K562 (cell line): ENCODE measurements around the gene PHOSPHO1. TPM values are rescaled to one million over a fixed set of nuclear protein-coding genes. Genes with fewer than 3 reads are reported as not detected.

Experiments used
- ATAC-seq: fragments of 200-7000 bp; cut with Tn5 transposase; 3 replicates; pipeline ENCODE4 v1.9.1; 2020; ENCODE audit warnings: moderate library complexity
- BruUV-seq: library from RNA; stranded (reverse); fragments of 400-500 nt; replicated peaks from 2 replicates; lab custom pipeline; 2021; lab: Mats Ljungman, UMichigan
- CTCF ChIA-PET: fragments of 300-600 bp; formaldehyde crosslinking; extraction: SDS; loops from one replicate; lab custom pipeline; 2021; ENCODE audit warnings: low intra/inter-chr PET ratio; lab: Yijun Ruan, JAX
- POLR2A ChIA-PET: fragments of 300-600, 350-650 bp; sonication (Branson Sonifier 250); formaldehyde crosslinking; extraction: SDS; loops from one replicate; lab custom pipeline; 2021; ENCODE audit warnings: antibody characterized with exemption, inconsistent platforms; lab: Yijun Ruan, JAX
- DNase-seq, 4 experiments: peaks; one replicate each; pipeline versions ENCODE4 v3.0.0 to v3.0.0-alpha.2; 2011 to 2018; ENCODE audit warnings: low spot score in 3 of 4, mixed read lengths in 3 of 4; ENCODE audit errors: extremely low read depth in 1 of 4
- FAIRE-seq: peaks from 2 replicates; lab custom pipeline; 2011; peaks lifted over from hg19 to GRCh38; lab: Jason Lieb, UNC
- H2AFZ ChIP-seq: 2 replicates; pipeline ENCODE4 v1.6.0; 2011; ENCODE audit warnings: low read depth, low read length, control low read depth, inconsistent platforms
- H3K27ac ChIP-seq: fragments of 200-600 bp; 3 replicates; pipeline ENCODE4 v1.8.0; 2011; ENCODE audit warnings: low read depth, mild to moderate bottlenecking, control low read depth, inconsistent platforms, low read length, moderate library complexity, mixed read lengths; ENCODE audit errors: extremely low read depth
- H3K27me3 ChIP-seq, 2 experiments: fragments of 300-600 bp in 1 of 2; 2 replicates in 1 of 2; 3 replicates in 1 of 2; pipeline versions ENCODE4 v1.6.0 to v1.8.0; 2011; ENCODE audit warnings: inconsistent platforms in 2 of 2, low read length in 2 of 2, mild to moderate bottlenecking in 1 of 2, mixed read lengths in 1 of 2, moderate library complexity in 1 of 2; ENCODE audit not compliant: control insufficient read depth in 2 of 2, insufficient read depth in 2 of 2
- H3K36me3 ChIP-seq: fragments of 300-600 bp; 3 replicates; pipeline ENCODE4 v1.8.0; 2011; ENCODE audit warnings: mild to moderate bottlenecking, low read length, inconsistent platforms; ENCODE audit not compliant: control insufficient read depth, insufficient read depth
- H3K4me1 ChIP-seq, 2 experiments: fragments of 200-600 bp in 1 of 2; replicated peaks in 1 of 2; 2 replicates in 1 of 2; 3 replicates in 1 of 2; pipeline versions ENCODE4 v1.5.1 to v1.8.0; 2011; ENCODE audit warnings: inconsistent platforms in 2 of 2, low read length in 2 of 2, mild to moderate bottlenecking in 1 of 2, mixed read lengths in 1 of 2, moderate library complexity in 1 of 2; ENCODE audit not compliant: control insufficient read depth in 2 of 2, insufficient read depth in 2 of 2
- H3K4me2 ChIP-seq: 2 replicates; pipeline ENCODE4 v1.6.1; 2011; ENCODE audit warnings: low read length, control low read depth, inconsistent platforms, mixed read lengths; ENCODE audit not compliant: insufficient read depth
- H3K4me3 ChIP-seq: fragments of 200-600 bp; sonication (generic), shearing (Covaris generic); 2 replicates; pipeline ENCODE4 v1.5.1; 2016; ENCODE audit warnings: control low read depth, inconsistent platforms
- H3K79me2 ChIP-seq: fragments of 200-600 bp; 3 replicates; pipeline ENCODE4 v1.8.0; 2011; ENCODE audit warnings: low read length, inconsistent platforms; ENCODE audit not compliant: control insufficient read depth, insufficient read depth
- H3K9ac ChIP-seq, 2 experiments: 2 replicates each; pipeline versions ENCODE4 v1.6.0 to v1.6.1; 2011; ENCODE audit warnings: low read depth in 2 of 2, low read length in 2 of 2, control low read depth in 1 of 2, inconsistent platforms in 1 of 2, mild to moderate bottlenecking in 1 of 2, mixed read lengths in 1 of 2; ENCODE audit not compliant: insufficient read depth in 1 of 2
- H3K9me1 ChIP-seq: one replicate; pipeline ENCODE4 v1.6.0; 2011; ENCODE audit warnings: inconsistent platforms, mild to moderate bottlenecking, low read length, moderate library complexity; ENCODE audit not compliant: control insufficient read depth, insufficient read depth
- H3K9me3 ChIP-seq: replicated peaks from 2 replicates; pipeline ENCODE4 v1.5.1; 2011; ENCODE audit warnings: low read depth, low read length, inconsistent platforms; ENCODE audit not compliant: control insufficient read depth, insufficient read depth
- H4K20me1 ChIP-seq: replicated peaks from 2 replicates; pipeline ENCODE4 v1.6.1; 2011; ENCODE audit warnings: low read length, inconsistent platforms, mixed read lengths; ENCODE audit not compliant: control insufficient read depth, insufficient read depth
- CTBP1 ChIP-seq: fragments of 450-650 bp; IDR thresholded peaks from 2 replicates; pipeline ENCODE4 v1.6.1; 2016; ENCODE audit warnings: borderline replicate concordance
- MIER1 ChIP-seq: fragments of 450-650 bp; IDR thresholded peaks from 2 replicates; pipeline ENCODE4 v1.6.1; 2016; ENCODE audit warnings: antibody characterized with exemption, mild to moderate bottlenecking, low read depth
- SPI1 ChIP-seq: IDR thresholded peaks from 2 replicates; pipeline ENCODE4 v1.6.1; 2011; ENCODE audit warnings: low read depth, low read length, control low read depth, borderline replicate concordance
- ZNF121 ChIP-seq: sonication (generic); formaldehyde crosslinking; conservative IDR thresholded peaks from 2 replicates; pipeline ENCODE4 v1.8.0; 2022; ENCODE audit warnings: missing genetic modification reagents
- ZNF175 ChIP-seq: fragments of 200-800 bp; sonication (Bioruptor generic); IDR thresholded peaks from 2 replicates; pipeline ENCODE4 v1.6.1; 2016; ENCODE audit warnings: low read depth, mild to moderate bottlenecking, missing genetic modification characterization, missing compliant biosample characterization
- ZNF253 ChIP-seq: fragments of 250-450 bp; sonication (Bioruptor Pico); conservative IDR thresholded peaks from 2 replicates; pipeline ENCODE4 v1.6.1; 2021; ENCODE audit warnings: mild to moderate bottlenecking
- WGBS: fragments of 100-300 bp; shearing (Covaris generic); methylation state at CpG from one replicate; pipeline ENCODE4 v1.1.6; 2016; ENCODE audit warnings: low coverage, mixed read lengths; ENCODE audit not compliant: insufficient coverage; ENCODE audit errors: missing lambda C conversion rate; 5-methylcytosine and 5-hydroxymethylcytosine counted together
- in situ Hi-C: fragments of 300-500 bp; cut with MboI; formaldehyde crosslinking; loops from 4 replicates; pipeline ENCODE4 v1.15.0; 2018; ENCODE audit warnings: inconsistent platforms, mixed read lengths
- intact Hi-C: fragments of 100-400 bp; cut with micrococcal nuclease; formaldehyde crosslinking; loops from 2 replicates; pipeline ENCODE4 v1.14.2; 2022
- polyA plus RNA-seq, 8 experiments: library from polyadenylated mRNA; depleted of rRNA in 4 of 8; stranded (reverse) in 5 of 8; unstranded in 3 of 8; fragments of >200 nt; fragmentation: Nextera tagmentation in 2 of 8; fragmentation: Illumina TruSeq in 1 of 8; extraction: Ambion mirVana in 2 of 8; extraction: Trizol in 1 of 8; gene quantifications; 2 replicates each; pipeline versions ENCODE4 v1.2.1 to v1.2.3, GENCODE V29; 2011 to 2014; ENCODE audit warnings: inconsistent platforms in 1 of 8, missing spikeins in 1 of 8
- total RNA-seq, 7 experiments: library from RNA; depleted of rRNA in 6 of 7; stranded (reverse); fragments of >200 nt in 6 of 7; fragmentation: Illumina TruSeq in 2 of 7; extraction: Trizol in 2 of 7; gene quantifications; 2 replicates each; pipeline versions ENCODE4 v1.2.1 to v1.2.3, GENCODE V29; 2011 to 2021; ENCODE audit warnings: low replicate concordance in 1 of 7

Gene PHOSPHO1
- total and polyA plus RNA-seq, 9 of the 15 experiments (the other 6 are each of a cell fraction or from before 2014, with no cell fraction given) = 0.06 to 0.07 TPM; not detected in 7

GRCh38 chr17:49213399-49213798 lies 17.2 kb downstream of the PHOSPHO1 start:
- TF ChIP-seq SPI1 (no peak), MIER1 (no peak), ZNF121 (CRISPR knock-in tag) (no peak), ZNF175 (CRISPR knock-in tag) (no peak), ZNF253 (CRISPR knock-in tag) (no peak), CTBP1 (no peak)
- no peak overlapping the region for H3K9ac ChIP-seq
- H2AFZ ChIP-seq = no peak overlapping the region
- peaks cover 31 to 70% of the 10 kb centered on the region in 2 experiments for H3K27me3 ChIP-seq
- H3K36me3 ChIP-seq = no peaks in the 10 kb centered on the region
- no peak overlapping the region for H3K27ac ChIP-seq
- BruUV-seq = no TSS peak
- H4K20me1 ChIP-seq = no peaks in the 10 kb centered on the region
- in situ Hi-C loops (no loop called here), intact Hi-C loops (no loop called here)
- H3K4me1 ChIP-seq = peaks cover 6 to 13% of the 10 kb centered on the region in 2 experiments; a peak in 4 of 5 replicates
- no peak overlapping the region for H3K4me2 ChIP-seq
- ChIA-PET POLR2A (interaction anchor here (1.2 kb wide), 1 partner anchor 12 kb away, joined by 4 read pairs; no protein-coding TSS in a partner anchor), CTCF (no interaction called here)
- H3K9me1 ChIP-seq = no peaks in the 10 kb centered on the region
- H3K9me3 ChIP-seq = no peaks in the 10 kb centered on the region
- WGBS = 6% methylated on average over 5 of the region's 5 CpGs
- no peak for ATAC-seq
- H3K4me3 ChIP-seq = no peak overlapping the region
- no peaks in the 10 kb centered on the region for H3K79me2 ChIP-seq
- FAIRE-seq = no peak
- DNase-seq = no peak
